ENCODE results near the gene APCDD1.

APCDD1 gene

DNA sequence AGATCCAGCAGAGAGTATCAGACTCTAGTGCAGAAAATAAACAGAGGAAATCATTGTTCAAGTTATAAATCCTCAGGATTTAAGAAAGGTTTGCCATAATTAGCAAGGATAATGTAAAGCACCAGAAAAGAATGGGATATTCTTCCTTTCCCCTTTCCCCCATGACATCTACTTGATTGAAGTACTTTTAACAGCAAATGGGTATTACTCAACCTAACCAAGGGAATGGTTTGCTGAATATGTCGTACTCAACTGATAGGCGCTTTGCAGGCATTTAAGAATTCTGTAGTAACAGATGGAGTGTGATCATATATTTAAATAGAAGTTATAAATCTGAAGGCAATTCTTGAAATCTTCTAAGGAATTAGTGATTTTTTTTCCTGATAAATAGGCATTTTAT, 2.7 kb downstream of the APCDD1 start:
- Histone ChIP-seq H3K79me2 (ENCODE audit: low read length) (no peaks in the 10 kb centered on the region), H3K27ac (ENCODE audit: low read length) (no peak overlapping the region), H4K20me1 (ENCODE audit: insufficient read depth, low read length) (no peaks in the 10 kb centered on the region), H2AFZ (ENCODE audit: low read depth, low read length) (no peak overlapping the region), H3K9me3 (ENCODE audit: insufficient read depth, low read length) (no peaks in the 10 kb centered on the region), H3K27me3 (ENCODE audit: low read depth, low read length) (no peaks in the 10 kb centered on the region), H3K36me3 (replicated peaks; ENCODE audit: low read depth, low read length) (no peaks in the 10 kb centered on the region), H3K4me2 (ENCODE audit: low read length) (no peak overlapping the region), H3K4me3 (ENCODE audit: low read length) (no peak overlapping the region), H3K9ac (ENCODE audit: low read length) (no peak overlapping the region), H3K4me1 (ENCODE audit: low read length) (no peaks in the 10 kb centered on the region)
- TF ChIP-seq CTCF (IDR thresholded peaks at IDR 0.05; ENCODE audit: low read depth, low read length) (no peak), EZH2phosphoT487 (IDR thresholded peaks at IDR 0.05; ENCODE audit: low read depth) (no peak)

DNA sequence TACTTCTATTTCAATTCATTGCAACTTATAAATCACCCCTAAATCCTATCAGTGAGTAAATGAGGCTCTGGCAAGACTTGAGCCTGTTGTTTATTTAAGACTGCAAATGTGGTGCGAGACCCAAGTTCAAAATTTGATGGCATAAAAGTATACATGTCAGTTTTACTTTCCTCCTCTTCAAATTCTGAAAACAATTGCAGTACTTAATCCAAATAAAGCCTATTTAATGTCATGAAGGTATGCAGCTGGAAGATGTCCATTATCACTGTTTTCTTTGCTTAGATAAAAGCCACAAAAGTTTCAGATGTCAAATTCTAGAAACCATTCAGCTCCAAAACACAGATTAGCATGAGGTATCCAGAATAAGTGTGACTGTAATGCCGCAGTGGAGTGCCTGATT, 3.3 kb downstream of the APCDD1 start:
- H3K27ac ChIP-seq (ENCODE audit: low read length): no peak overlapping the region
- no peaks in the 10 kb centered on the region for H3K27me3 ChIP-seq (ENCODE audit: low read depth, low read length)
- H3K9ac ChIP-seq (ENCODE audit: low read length): no peak overlapping the region

GRCh38 chr18:10458691-10459090, 4.3 kb downstream of the APCDD1 start:
- Histone ChIP-seq H3K4me2 (ENCODE audit: low read length) (no peak overlapping the region), H2AFZ (ENCODE audit: low read depth, low read length) (no peak overlapping the region), H4K20me1 (ENCODE audit: insufficient read depth, low read length) (no peaks in the 10 kb centered on the region), H3K27me3 (ENCODE audit: low read depth, low read length) (no peaks in the 10 kb centered on the region), H3K9me3 (ENCODE audit: insufficient read depth, low read length) (no peaks in the 10 kb centered on the region), H3K27ac (ENCODE audit: low read length) (no peak overlapping the region), H3K4me1 (ENCODE audit: low read length) (no peaks in the 10 kb centered on the region), H3K9ac (ENCODE audit: low read length) (no peak overlapping the region), H3K79me2 (ENCODE audit: low read length) (no peaks in the 10 kb centered on the region), H3K36me3 (replicated peaks; ENCODE audit: low read depth, low read length) (no peaks in the 10 kb centered on the region), H3K4me3 (ENCODE audit: low read length) (no peak overlapping the region)
- no peak for TF ChIP-seq CTCF (IDR thresholded peaks at IDR 0.05; ENCODE audit: low read depth, low read length)
- TF ChIP-seq EZH2phosphoT487 (IDR thresholded peaks at IDR 0.05; ENCODE audit: low read depth): no peak

More for the DNA sequence above, 3.3 kb downstream of the APCDD1 start:
- no peak for TF ChIP-seq EZH2phosphoT487 (IDR thresholded peaks at IDR 0.05; ENCODE audit: low read depth)
- TF ChIP-seq CTCF (IDR thresholded peaks at IDR 0.05; ENCODE audit: low read depth, low read length): no peak
- no peak overlapping the region for H2AFZ ChIP-seq (ENCODE audit: low read depth, low read length)
- no peak overlapping the region for H3K4me3 ChIP-seq (ENCODE audit: low read length)
- H3K4me2 ChIP-seq (ENCODE audit: low read length): no peak overlapping the region
- H3K79me2 ChIP-seq (ENCODE audit: low read length): no peaks in the 10 kb centered on the region
- H3K4me1 ChIP-seq (ENCODE audit: low read length): no peaks in the 10 kb centered on the region
- H3K36me3 ChIP-seq (replicated peaks; ENCODE audit: low read depth, low read length): no peaks in the 10 kb centered on the region
- H3K9me3 ChIP-seq (ENCODE audit: insufficient read depth, low read length): no peaks in the 10 kb centered on the region
- no peaks in the 10 kb centered on the region for H4K20me1 ChIP-seq (ENCODE audit: insufficient read depth, low read length)

GRCh38 chr18:10459587-10459986, 5.2 kb downstream of the APCDD1 start:
- H4K20me1 ChIP-seq (ENCODE audit: insufficient read depth, low read length): no peaks in the 10 kb centered on the region
- H3K4me3 ChIP-seq (ENCODE audit: low read length): no peak overlapping the region
- no peaks in the 10 kb centered on the region for H3K36me3 ChIP-seq (replicated peaks; ENCODE audit: low read depth, low read length)
- H3K79me2 ChIP-seq (ENCODE audit: low read length): no peaks in the 10 kb centered on the region
- TF ChIP-seq EZH2phosphoT487 (IDR thresholded peaks at IDR 0.05; ENCODE audit: low read depth) (no peak), CTCF (IDR thresholded peaks at IDR 0.05; ENCODE audit: low read depth, low read length) (no peak)
- no peak overlapping the region for H3K4me2 ChIP-seq (ENCODE audit: low read length)
- H3K27ac ChIP-seq (ENCODE audit: low read length): no peak overlapping the region
- no peaks in the 10 kb centered on the region for H3K9me3 ChIP-seq (ENCODE audit: insufficient read depth, low read length)
- no peaks in the 10 kb centered on the region for H3K27me3 ChIP-seq (ENCODE audit: low read depth, low read length)
- H3K9ac ChIP-seq (ENCODE audit: low read length): no peak overlapping the region
- no peak overlapping the region for H2AFZ ChIP-seq (ENCODE audit: low read depth, low read length)
- no peaks in the 10 kb centered on the region for H3K4me1 ChIP-seq (ENCODE audit: low read length)
